A673 (cell line): ENCODE results near the gene NAV1. TPM values are rescaled to one million over a fixed set of nuclear protein-coding genes. Genes with fewer than 3 reads are reported as not detected.

Experiments
- BruUV-seq: library from RNA; stranded (reverse); fragments of 400-500 nt; replicated peaks from 2 replicates; lab custom pipeline; 2021; lab: Mats Ljungman, UMichigan
- CTCF ChIA-PET: fragments of 300-600 bp; sonication (Branson Sonifier 250); formaldehyde crosslinking; loops from one replicate; lab custom pipeline; 2022; ENCODE audit warnings: antibody characterized with exemption; lab: Charles Lee
- POLR2A ChIA-PET: fragments of 300-600 bp; sonication (Branson Sonifier 250); formaldehyde crosslinking; loops from one replicate; lab custom pipeline; 2022; ENCODE audit warnings: antibody characterized with exemption; ENCODE audit not compliant: low non-redundant PET; lab: Charles Lee
- DNase-seq: peaks from one replicate; pipeline ENCODE4 v3.0.0-alpha.2; 2015; ENCODE audit warnings: low spot score
- H3K27ac ChIP-seq: fragments of 200-600 bp; sonication (generic); 2 replicates; pipeline ENCODE4 v1.5.1; 2016; ENCODE audit warnings: mixed run types, low read depth, mild to moderate bottlenecking, mixed read lengths, antibody characterized with exemption, low read length; ENCODE audit not compliant: poor library complexity, severe bottlenecking
- H3K27me3 ChIP-seq: fragments of 200-600 bp; sonication (generic); replicated peaks from 2 replicates; pipeline ENCODE4 v1.6.1; 2017; ENCODE audit warnings: mixed run types, low read depth, mild to moderate bottlenecking, mixed read lengths, antibody characterized with exemption, low read length; ENCODE audit not compliant: insufficient read depth, poor library complexity
- H3K36me3 ChIP-seq: fragments of 200-600 bp; sonication (generic); 2 replicates; pipeline ENCODE4 v1.6.1; 2016; ENCODE audit warnings: mixed run types, mild to moderate bottlenecking, mixed read lengths, antibody characterized with exemption, low read length; ENCODE audit not compliant: insufficient read depth, poor library complexity, severe bottlenecking
- H3K4me1 ChIP-seq: fragments of 200-600 bp; sonication (generic); 2 replicates; pipeline ENCODE4 v1.6.1; 2017; ENCODE audit warnings: mixed run types, mild to moderate bottlenecking, mixed read lengths, antibody characterized with exemption, low read length; ENCODE audit not compliant: insufficient read depth, poor library complexity, severe bottlenecking
- H3K4me3 ChIP-seq: fragments of 200-600 bp; sonication (generic); 2 replicates; pipeline ENCODE4 v1.5.1; 2016; ENCODE audit warnings: low read depth, mixed run types, mild to moderate bottlenecking, mixed read lengths, low read length; ENCODE audit not compliant: poor library complexity, severe bottlenecking
- H3K9me3 ChIP-seq: fragments of 200-600 bp; sonication (generic); 2 replicates; pipeline ENCODE4 v1.6.1; 2016; ENCODE audit warnings: mixed run types, low read depth, mild to moderate bottlenecking, mixed read lengths, antibody characterized with exemption, low read length; ENCODE audit not compliant: poor library complexity, severe bottlenecking
- CTCF ChIP-seq: fragments of 300-800, 200-600 bp; sonication (generic); conservative IDR thresholded peaks from 2 replicates; pipeline ENCODE4 v1.5.1; 2017; ENCODE audit warnings: low read depth, mild to moderate bottlenecking, antibody characterized with exemption, low read length, moderate library complexity, mixed read lengths
- EZH2 ChIP-seq: fragments of 200-600 bp; sonication (generic); IDR thresholded peaks from 2 replicates; pipeline ENCODE4 v1.6.1; 2017; ENCODE audit warnings: borderline replicate concordance, low read depth, mild to moderate bottlenecking, mixed read lengths, antibody characterized with exemption, low read length; ENCODE audit not compliant: poor library complexity, severe bottlenecking
- intact Hi-C: fragments of 100-400 bp; cut with micrococcal nuclease; formaldehyde crosslinking; loops from one replicate; pipeline ENCODE4 v1.10.0; 2022; ENCODE audit not compliant: unreplicated experiment
- total RNA-seq: library from RNA; stranded (reverse); gene quantifications from 2 replicates; pipeline ENCODE4 v1.2.3, GENCODE V29; 2021

The NAV1 gene
- total RNA-seq, 1 experiment from 2014 or later = 48.2 TPM

GRCh38 chr1:201528631-201529252, 10.2 kb upstream of the NAV1 start:
- TF ChIP-seq EZH2 = no peak
- TF ChIP-seq CTCF = no peak
- Histone ChIP-seq H3K4me1 (peaks cover 11% of the 10 kb centered on the region), H3K27ac (no peak overlapping the region), H3K9me3 (peaks cover 4% of the 10 kb centered on the region), H3K27me3 (no peaks in the 10 kb centered on the region), H3K36me3 (no peaks in the 10 kb centered on the region), H3K4me3 (no peak overlapping the region)
- no TSS peak for BruUV-seq
- intact Hi-C loops = no loop called here
- no peak for DNase-seq
- POLR2A ChIA-PET = interaction anchor here (0.6 to 0.8 kb wide), 3 partner anchors 17 to 181 kb away, joined by 3 to 8 read pairs (median 4); no protein-coding TSS in a partner anchor
- CTCF ChIA-PET = interaction anchor here (0.5 to 1.0 kb wide), 2 partner anchors 181 to 455 kb away, joined by 3 read pairs; no protein-coding TSS in a partner anchor

DNA sequence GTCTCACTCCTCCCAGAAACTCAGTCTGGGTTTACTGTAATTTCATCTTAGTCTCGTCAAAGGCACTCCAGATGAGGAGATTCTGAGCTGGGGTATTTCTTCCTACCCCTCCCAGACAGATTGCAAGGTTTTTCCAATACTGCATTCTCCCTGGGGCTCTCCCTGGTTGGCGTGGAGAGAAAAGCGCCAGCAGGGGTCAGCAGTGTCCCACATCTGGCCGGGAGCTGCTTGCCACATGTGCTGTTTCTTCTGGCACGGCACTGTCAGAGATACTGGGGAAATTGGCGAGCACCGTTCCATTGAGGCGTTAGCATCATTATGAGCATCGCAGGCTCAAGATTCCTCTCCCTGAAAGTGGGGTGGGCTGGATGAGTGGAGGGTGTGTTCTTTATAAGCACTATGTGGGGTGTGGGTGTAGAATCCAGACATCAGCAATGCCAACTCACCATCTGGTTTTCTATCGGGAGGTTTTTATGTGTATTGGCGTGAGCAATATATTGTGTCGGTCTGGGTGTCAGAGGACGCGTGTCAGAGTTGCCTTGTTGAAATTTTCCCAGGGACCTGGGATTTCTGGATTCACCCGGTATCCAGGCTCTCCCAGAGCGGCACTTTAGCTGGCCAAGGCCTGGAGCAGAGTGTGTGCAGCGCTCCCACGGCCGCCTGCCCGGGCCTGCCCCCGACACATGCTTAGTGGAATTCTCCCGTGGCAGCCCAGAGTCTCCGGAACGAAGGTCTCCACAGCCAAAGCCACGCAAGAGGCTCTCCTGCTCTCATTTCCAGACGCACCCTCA, 8.0 kb upstream of the NAV1 start:
- POLR2A ChIA-PET = no interaction called here
- Histone ChIP-seq H3K4me3 (no peak overlapping the region), H3K9me3 (no peaks in the 10 kb centered on the region), H3K27me3 (no peaks in the 10 kb centered on the region), H3K36me3 (no peaks in the 10 kb centered on the region), H3K27ac (no peak overlapping the region), H3K4me1 (peaks cover 33% of the 10 kb centered on the region)
- TF ChIP-seq CTCF (peak; percentile 94), EZH2 (no peak)
- intact Hi-C loops = loop anchor here (1.0 to 10.0 kb wide), 3 partner anchors 261 to 604 kb away; no protein-coding TSS in a partner anchor
- DNase-seq = peak; percentile 91
- BruUV-seq = no TSS peak
- CTCF ChIA-PET = interaction anchor here (0.6 to 2.7 kb wide), 7 partner anchors 19 to 588 kb away, joined by 3 to 17 read pairs (median 5); no protein-coding TSS in a partner anchor

GRCh38 chr1:201531551-201532425, 7.1 kb upstream of the NAV1 start:
- ChIA-PET POLR2A (interaction anchor here (0.7 kb wide), 1 partner anchor 294 kb away, joined by 3 read pairs; no protein-coding TSS in a partner anchor), CTCF (interaction anchor here (0.7 to 2.7 kb wide), 4 partner anchors 19 to 263 kb away, joined by 3 to 17 read pairs (median 7); no protein-coding TSS in a partner anchor)
- intact Hi-C loops = loop anchor here (10.0 kb wide), 2 partner anchors 343 to 603 kb away; no protein-coding TSS in a partner anchor

More at GRCh38 chr1:201531551-201532425, 7.1 kb upstream of the NAV1 start:
- BruUV-seq = no TSS peak
- Histone ChIP-seq H3K27ac (no peak overlapping the region), H3K9me3 (no peaks in the 10 kb centered on the region), H3K4me3 (no peak overlapping the region), H3K4me1 (peaks cover 37% of the 10 kb centered on the region), H3K36me3 (no peaks in the 10 kb centered on the region), H3K27me3 (no peaks in the 10 kb centered on the region)
- no peak for TF ChIP-seq EZH2
- no peak for TF ChIP-seq CTCF
- DNase-seq = no peak
